Stimulated activated effector memory CD8-positive, alpha-beta T cell treated with anti-CD3 and anti-CD28 coated beads, Interleukin-12 subunit alpha, Interleukin-12 subunit beta, amount 100 ng/mL, for 72 hours (primary cell): ENCODE measurements around the gene WDR89.
A peak's percentile ranks its signal among the peaks of the same experiment; 100 is the strongest.

Experiments used
- ATAC-seq: fragments of 150-1000 bp; cut with Tn5 transposase; 2 replicates; pipeline ENCODE4 v1.10.0; 2021
- DNase-seq, 2 donors: peaks; one replicate each; pipeline ENCODE4 v3.0.0; 2021 to 2022; ENCODE audit warnings: low spot score in 2 of 2
- H3K27ac Mint-ChIP-seq: one replicate; pipeline ENCODE4 v1.8.0; 2022; ENCODE audit warnings: mild to moderate bottlenecking, mixed read lengths
- H3K36me3 Mint-ChIP-seq: one replicate; pipeline ENCODE4 v1.8.0; 2022; ENCODE audit warnings: mild to moderate bottlenecking, mixed read lengths
- H3K4me1 Mint-ChIP-seq: one replicate; pipeline ENCODE4 v1.8.0; 2022; ENCODE audit warnings: mixed read lengths
- H3K4me3 Mint-ChIP-seq: one replicate; pipeline ENCODE4 v1.8.0; 2022; ENCODE audit warnings: mild to moderate bottlenecking, mixed read lengths
- H3K9me3 Mint-ChIP-seq: one replicate; pipeline ENCODE4 v1.8.0; 2022; ENCODE audit warnings: mixed read lengths

WDR89 gene, protein sequence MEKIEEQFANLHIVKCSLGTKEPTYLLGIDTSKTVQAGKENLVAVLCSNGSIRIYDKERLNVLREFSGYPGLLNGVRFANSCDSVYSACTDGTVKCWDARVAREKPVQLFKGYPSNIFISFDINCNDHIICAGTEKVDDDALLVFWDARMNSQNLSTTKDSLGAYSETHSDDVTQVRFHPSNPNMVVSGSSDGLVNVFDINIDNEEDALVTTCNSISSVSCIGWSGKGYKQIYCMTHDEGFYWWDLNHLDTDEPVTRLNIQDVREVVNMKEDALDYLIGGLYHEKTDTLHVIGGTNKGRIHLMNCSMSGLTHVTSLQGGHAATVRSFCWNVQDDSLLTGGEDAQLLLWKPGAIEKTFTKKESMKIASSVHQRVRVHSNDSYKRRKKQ

DNA sequence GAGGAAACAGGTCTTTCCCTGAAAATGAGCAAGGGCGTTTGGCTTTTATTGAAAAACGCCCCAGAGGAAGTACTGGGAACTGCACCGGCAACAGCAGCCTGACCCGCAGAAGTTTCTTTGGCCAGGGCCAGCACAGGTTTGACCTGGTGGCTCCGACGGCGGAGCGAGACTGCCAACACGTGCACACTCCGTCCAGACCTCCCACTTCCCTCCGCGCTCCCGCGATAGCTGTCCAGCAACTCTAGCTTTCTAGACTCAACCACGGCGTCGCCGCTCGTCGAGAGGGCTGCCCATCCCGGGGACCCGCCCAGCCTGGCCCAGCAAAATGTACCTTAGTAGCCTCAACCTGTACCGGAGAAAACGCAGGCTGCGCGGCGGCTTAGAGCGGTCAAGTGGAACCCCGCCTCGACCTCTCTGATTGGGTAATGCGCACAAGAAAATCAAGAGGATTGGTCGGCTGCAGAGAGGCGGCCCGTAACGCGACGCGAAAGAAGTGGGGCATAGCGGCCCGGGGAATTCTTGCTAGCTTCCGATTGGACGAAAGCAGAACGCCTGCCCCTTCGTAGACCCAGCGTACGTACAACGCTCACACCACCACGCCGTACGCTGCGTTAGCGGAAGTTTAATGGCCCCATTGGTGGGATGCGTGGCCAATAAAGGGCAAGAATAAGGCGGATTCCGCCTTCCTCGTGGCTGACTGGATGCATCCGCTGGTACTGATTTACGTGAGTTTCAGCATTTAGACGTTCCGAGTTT, at the start of gene WDR89:
Gene WDR89 (minus strand): TSS at position 399 of the 756 bp plus-strand sequence. CDS start 41,929 bp downstream, outside the sequence.
- H3K9me3 Mint-ChIP-seq: no peaks in the 10 kb centered on the region
- ATAC-seq: peak; percentile 93
- peaks cover 47% of the 10 kb centered on the region for H3K36me3 Mint-ChIP-seq
- peak within 1 kb of the TSS; percentile 74 for H3K4me3 Mint-ChIP-seq
- peaks cover 23% of the 10 kb centered on the region for H3K4me1 Mint-ChIP-seq
- H3K27ac Mint-ChIP-seq: peak within 1 kb of the TSS; percentile 93
- peak; percentile 81 to 96 for DNase-seq

DNA sequence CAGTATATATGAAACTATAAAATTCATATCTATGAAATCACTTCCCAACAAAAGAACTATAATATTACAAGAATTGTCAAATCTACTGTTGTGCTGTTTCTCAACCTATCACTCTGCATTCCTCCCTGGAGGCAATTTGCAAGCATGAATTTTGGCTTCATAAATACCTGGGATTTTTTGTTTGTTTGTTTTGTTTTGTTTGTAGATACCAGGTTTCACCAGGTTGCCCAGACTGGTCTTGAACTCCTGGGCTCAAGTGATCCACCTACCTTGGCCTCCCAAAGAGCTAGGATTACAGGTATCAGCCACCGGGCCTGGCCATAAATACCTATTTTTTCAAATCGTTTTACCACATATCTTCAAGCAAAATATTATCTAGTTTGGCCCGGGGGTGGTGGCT, 47.5 kb upstream of the WDR89 start:
- DNase-seq (no peak), ATAC-seq (no peak)
- H3K4me1 Mint-ChIP-seq: no peaks in the 10 kb centered on the region
- no peak overlapping the region for H3K4me3 Mint-ChIP-seq
- H3K36me3 Mint-ChIP-seq: peaks cover 4% of the 10 kb centered on the region
- no peak overlapping the region for H3K27ac Mint-ChIP-seq
- no peaks in the 10 kb centered on the region for H3K9me3 Mint-ChIP-seq

DNA sequence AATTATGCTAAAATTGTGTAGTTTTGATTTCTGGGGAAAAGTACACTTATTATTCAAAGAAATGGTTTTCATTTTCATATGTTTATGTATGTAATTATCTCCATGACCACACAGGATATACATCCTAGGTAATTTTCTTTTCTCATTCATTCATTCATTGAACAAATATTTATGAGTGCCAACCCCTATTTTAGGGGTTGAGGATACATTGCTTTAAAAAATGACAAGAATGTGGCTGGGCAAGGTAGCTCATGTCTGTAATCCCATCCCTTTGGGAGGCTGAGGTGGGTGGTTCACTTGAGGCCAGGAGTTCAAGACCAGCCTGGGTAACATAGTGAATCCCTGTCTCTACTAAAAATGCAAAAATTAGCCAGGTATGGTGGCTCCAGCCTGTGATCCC, 45.3 kb upstream of the WDR89 start:
- ATAC-seq (no peak), DNase-seq (no peak)
- Mint-ChIP-seq H3K4me3 (no peak overlapping the region), H3K4me1 (no peaks in the 10 kb centered on the region), H3K9me3 (no peaks in the 10 kb centered on the region), H3K27ac (no peak overlapping the region), H3K36me3 (no peaks in the 10 kb centered on the region)

DNA sequence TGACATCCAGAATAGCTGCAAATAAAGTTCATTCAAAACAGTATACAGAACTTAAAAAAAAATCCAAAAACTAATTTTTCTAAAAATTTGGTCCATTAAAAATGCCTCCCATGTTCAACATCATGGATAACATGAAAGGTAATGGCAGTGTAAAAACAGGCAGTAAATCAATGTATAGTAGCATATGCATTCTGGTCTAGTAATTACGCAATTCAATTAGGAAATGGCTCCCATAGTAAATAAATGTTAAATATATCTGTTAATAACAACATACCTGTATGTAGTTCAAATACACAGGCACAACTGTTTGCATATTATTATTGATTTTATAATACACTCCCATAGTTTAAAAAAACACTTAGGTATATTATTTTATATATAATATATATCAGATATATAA, 43.7 kb upstream of the WDR89 start:
- H3K9me3 Mint-ChIP-seq: no peaks in the 10 kb centered on the region
- DNase-seq (no peak), ATAC-seq (no peak)
- no peak overlapping the region for H3K27ac Mint-ChIP-seq
- no peaks in the 10 kb centered on the region for H3K4me1 Mint-ChIP-seq
- H3K36me3 Mint-ChIP-seq: no peaks in the 10 kb centered on the region
- H3K4me3 Mint-ChIP-seq: no peak overlapping the region

DNA sequence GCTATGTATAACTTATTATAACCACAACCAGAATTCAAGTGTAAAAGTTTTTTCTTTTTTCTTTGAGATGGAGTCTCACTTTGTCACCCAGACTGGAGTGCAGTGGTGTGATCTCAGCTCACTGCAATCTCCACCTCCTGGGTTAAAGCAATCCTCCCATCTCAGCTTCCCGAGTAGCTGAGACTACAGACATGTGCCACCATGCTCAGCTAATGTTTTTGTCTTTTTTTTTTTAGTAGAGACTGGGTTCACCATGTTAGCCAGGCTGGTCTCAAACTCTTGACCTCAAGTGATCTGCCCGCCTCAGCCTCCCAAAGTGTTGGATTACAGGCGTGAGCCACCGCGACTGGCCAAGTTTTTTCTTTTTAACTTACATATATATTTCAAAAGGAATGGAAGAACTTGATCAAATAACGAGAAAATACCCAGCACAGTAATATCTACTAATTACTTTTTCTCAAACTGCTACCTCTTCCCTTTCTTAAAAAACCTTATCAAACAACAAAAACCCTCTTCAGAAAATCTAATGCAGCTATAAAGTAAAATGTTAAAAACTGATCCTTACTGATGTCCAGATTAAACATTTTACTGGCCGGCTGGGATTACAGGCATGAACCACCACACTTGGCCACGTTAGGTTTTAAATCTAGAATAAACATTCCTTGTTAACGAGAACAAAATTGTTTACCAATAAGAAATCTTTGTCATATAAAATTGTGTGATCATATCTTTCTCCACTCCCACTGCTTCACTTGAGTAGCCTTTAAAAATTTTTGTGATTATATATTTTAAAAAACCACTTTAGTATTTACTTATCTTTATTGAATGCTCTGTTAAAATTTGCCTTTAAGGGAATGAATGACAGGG, 41.3 kb upstream of the WDR89 start:
- H3K27ac Mint-ChIP-seq: no peak overlapping the region
- H3K4me1 Mint-ChIP-seq: no peaks in the 10 kb centered on the region
- no peaks in the 10 kb centered on the region for H3K36me3 Mint-ChIP-seq
- ATAC-seq: no peak
- no peak for DNase-seq
- H3K9me3 Mint-ChIP-seq: no peaks in the 10 kb centered on the region
- H3K4me3 Mint-ChIP-seq: no peak overlapping the region

DNA sequence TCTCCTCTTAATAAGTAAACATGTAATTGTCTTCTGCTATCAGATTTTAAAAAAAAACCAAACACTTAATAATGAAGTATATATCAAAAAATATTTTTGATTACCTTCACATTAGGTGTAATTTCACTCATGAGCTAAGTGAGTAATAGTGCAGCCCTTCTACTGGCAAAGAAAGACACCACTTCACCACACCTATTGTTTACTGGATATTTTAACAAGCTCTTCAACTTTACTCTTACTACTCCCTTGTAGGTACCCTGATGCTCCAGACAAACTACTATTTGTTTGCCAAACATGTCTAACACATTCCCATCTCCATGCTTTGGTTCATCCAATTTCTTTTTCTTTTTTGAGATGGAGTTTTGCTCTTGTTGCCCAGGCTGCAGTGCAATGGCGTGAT, 36.9 kb upstream of the WDR89 start:
- Mint-ChIP-seq H3K27ac (no peak overlapping the region), H3K9me3 (no peaks in the 10 kb centered on the region), H3K4me1 (no peaks in the 10 kb centered on the region), H3K4me3 (no peak overlapping the region), H3K36me3 (peaks cover 13% of the 10 kb centered on the region)
- ATAC-seq (no peak), DNase-seq (no peak)

DNA sequence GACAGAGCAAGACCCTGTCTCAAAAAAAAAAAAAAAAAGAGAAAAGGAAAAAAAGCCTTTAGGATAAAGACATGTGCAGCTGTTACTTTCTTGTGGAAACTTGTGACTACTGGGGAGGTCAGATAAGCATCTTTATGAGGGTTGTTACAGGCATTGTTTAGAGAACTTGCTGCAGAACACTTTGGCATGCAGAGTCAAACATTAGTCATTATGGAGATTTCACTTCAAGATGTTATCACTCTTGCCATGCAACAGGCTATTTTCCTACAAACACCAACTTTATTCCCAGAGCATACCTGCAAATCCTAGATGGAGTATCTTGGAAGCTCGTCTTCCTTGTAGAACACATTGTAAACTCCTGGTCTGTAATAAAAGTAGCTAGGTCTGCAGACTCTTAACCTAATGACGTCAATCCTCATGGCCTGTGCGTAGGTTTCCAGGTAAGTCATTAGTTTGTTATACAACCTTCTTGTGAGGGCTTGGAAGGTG, 36.3 kb upstream of the WDR89 start:
- H3K27ac Mint-ChIP-seq: no peak overlapping the region
- H3K4me3 Mint-ChIP-seq: no peak overlapping the region
- DNase-seq (no peak), ATAC-seq (no peak)
- no peaks in the 10 kb centered on the region for H3K9me3 Mint-ChIP-seq
- H3K4me1 Mint-ChIP-seq: no peaks in the 10 kb centered on the region
- peaks cover 13% of the 10 kb centered on the region for H3K36me3 Mint-ChIP-seq

DNA sequence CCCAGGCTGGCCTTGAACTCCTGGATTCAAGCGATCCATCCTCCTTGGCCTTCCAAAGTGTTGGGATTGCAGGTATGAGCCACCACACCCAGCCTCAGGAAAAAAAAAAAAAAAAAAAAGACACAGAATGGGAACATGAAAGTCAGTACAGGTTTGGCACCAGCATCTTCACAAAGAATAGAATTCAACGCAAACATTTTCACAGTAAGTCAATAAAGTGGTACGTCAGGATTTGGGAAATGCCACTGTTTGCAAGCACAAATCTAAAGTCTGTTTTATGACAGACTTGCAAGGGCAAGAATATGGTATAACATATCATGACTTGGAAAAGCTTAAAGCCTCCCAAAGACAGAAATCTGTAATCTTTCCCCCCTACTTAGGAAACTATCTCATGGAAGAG, 34.9 kb upstream of the WDR89 start:
- peaks cover 13% of the 10 kb centered on the region for H3K36me3 Mint-ChIP-seq
- no peak for ATAC-seq
- H3K9me3 Mint-ChIP-seq: no peaks in the 10 kb centered on the region
- DNase-seq: no peak
- no peak overlapping the region for H3K4me3 Mint-ChIP-seq
- no peaks in the 10 kb centered on the region for H3K4me1 Mint-ChIP-seq
- no peak overlapping the region for H3K27ac Mint-ChIP-seq

DNA sequence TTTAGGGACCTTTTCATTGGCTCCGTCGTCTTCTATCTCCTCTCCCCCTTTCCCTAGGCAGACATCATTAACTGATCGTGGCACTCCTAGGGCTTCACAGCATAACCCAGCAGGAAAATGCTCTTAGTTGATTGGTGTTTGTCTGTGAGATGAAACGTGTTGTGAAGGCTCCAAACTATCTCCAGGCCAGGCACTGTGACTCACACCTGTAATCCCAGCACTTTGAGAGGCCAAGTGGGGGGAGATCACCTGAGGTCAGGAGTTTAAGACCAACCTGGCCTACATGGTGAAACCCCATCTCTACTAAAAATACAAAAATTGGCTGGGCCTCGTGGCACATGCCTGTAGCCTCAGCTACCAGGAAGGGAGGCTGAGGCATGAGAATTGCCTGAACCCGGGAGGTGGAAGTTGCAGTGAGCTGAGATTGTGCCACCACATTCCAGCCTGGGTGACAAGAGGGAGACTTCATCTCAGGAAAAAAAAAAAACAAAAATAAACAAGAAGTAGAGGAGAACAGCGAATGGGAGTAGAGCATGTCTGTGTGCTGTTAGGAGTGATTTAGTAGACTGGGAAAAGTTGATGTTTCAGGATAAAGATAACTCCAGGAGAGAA, 32.3 kb upstream of the WDR89 start:
- Mint-ChIP-seq H3K36me3 (peaks cover 13% of the 10 kb centered on the region), H3K4me3 (no peak overlapping the region), H3K9me3 (no peaks in the 10 kb centered on the region), H3K27ac (peak overlapping the region; percentile 5), H3K4me1 (no peaks in the 10 kb centered on the region)
- ATAC-seq (no peak), DNase-seq (no peak)

DNA sequence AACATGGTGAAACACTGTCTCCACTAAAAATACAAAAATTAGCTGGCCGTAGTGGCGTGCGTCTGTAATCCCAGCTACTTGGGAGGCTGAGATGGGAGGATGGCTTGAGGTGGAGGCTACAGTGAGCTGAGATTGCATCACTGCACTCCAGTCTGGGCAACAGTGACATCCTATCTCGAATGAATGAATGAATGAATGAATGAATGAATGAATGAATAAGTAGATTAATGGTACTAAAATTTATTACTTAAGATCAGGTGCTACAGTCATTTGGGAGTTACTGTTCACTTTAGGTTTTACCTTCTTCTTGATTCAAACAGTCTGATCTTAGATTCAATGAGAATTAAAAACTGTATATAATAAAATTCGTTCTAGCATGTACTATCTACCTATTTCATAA, 31.6 kb upstream of the WDR89 start:
- Mint-ChIP-seq H3K4me1 (no peaks in the 10 kb centered on the region), H3K9me3 (no peaks in the 10 kb centered on the region), H3K36me3 (peaks cover 13% of the 10 kb centered on the region), H3K4me3 (no peak overlapping the region), H3K27ac (no peak overlapping the region)
- ATAC-seq (no peak), DNase-seq (no peak)

DNA sequence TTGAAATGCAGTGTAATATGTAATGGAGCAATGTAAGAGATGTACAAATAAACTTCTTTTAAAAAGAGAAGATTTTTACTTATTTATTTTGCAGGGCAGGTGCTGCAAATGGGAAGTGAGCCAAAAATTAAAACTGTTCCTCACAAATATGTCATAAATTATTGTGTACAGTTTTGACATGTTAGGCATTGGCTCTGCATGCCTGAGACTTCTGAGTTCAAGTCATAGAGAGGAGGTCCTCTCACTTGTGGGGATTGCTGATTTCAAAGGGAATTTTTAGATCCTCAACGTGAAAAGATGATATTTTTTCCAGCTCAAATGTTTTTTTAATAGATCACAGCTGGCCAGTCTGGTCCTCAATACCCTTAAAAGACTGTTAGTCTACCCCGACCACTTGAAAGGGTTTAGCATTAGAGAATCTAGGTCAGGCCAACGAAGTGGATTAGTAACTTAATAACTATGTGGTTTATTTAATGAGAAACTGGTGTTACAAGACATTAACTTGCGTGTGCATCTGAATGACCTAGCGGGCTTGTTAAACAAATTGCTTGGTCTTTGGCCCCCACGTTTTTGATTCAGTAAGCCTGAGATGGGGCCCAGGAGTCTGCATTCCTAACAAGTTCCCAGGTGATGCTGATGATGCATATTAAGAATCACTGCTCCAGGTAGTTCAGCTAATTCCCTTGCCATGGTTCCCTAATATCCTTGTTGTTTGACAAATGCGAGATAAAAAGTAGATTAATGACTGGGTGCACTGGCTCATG, 30.9 kb upstream of the WDR89 start:
- H3K4me1 Mint-ChIP-seq: no peaks in the 10 kb centered on the region
- H3K36me3 Mint-ChIP-seq: peaks cover 13% of the 10 kb centered on the region
- DNase-seq (no peak), ATAC-seq (no peak)
- no peaks in the 10 kb centered on the region for H3K9me3 Mint-ChIP-seq
- no peak overlapping the region for H3K4me3 Mint-ChIP-seq
- no peak overlapping the region for H3K27ac Mint-ChIP-seq

DNA sequence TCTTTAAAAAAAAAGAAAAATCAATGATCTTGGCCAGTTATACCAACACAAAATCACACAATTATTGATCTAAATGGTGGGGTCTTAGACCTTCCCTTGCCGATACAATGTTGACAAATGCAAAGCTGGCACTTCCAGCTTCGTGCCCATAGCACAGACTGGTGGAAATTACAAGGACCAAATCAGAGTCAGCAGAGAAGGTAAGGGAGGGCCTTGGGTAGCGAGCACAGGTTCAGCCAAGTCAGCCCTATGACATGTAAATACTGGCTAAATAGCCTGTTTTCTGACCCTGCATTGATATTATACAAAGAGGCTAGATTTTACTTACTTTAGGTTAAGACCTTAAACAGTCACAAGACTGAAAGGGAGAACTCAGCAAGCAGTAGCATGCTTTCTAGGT, 30.3 kb upstream of the WDR89 start:
- peaks cover 13% of the 10 kb centered on the region for H3K36me3 Mint-ChIP-seq
- no peak overlapping the region for H3K4me3 Mint-ChIP-seq
- no peak overlapping the region for H3K27ac Mint-ChIP-seq
- H3K4me1 Mint-ChIP-seq: no peaks in the 10 kb centered on the region
- ATAC-seq (no peak), DNase-seq (no peak)
- no peaks in the 10 kb centered on the region for H3K9me3 Mint-ChIP-seq

DNA sequence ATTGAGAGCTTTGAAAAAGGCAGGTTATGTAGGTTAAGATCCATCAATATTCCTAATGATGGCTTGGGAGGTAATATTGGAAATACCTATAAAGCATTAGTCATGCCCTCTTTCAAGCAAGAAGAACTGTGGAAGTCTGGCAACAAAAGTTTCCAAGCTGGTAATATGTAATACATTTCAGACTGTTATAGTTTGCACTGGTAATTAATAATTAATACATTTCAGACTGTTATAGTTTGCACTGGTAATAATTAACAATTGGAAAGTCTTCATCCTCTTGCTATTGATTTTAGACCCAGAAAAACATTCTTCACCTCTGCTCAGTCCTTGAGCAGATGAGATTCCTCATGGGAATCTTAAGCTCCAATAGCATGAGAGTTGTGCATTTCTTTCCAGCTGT, 29.0 kb upstream of the WDR89 start:
- no peaks in the 10 kb centered on the region for H3K9me3 Mint-ChIP-seq
- H3K4me1 Mint-ChIP-seq: no peaks in the 10 kb centered on the region
- H3K36me3 Mint-ChIP-seq: peaks cover 7% of the 10 kb centered on the region
- DNase-seq (no peak), ATAC-seq (no peak)
- H3K4me3 Mint-ChIP-seq: no peak overlapping the region
- H3K27ac Mint-ChIP-seq: no peak overlapping the region

DNA sequence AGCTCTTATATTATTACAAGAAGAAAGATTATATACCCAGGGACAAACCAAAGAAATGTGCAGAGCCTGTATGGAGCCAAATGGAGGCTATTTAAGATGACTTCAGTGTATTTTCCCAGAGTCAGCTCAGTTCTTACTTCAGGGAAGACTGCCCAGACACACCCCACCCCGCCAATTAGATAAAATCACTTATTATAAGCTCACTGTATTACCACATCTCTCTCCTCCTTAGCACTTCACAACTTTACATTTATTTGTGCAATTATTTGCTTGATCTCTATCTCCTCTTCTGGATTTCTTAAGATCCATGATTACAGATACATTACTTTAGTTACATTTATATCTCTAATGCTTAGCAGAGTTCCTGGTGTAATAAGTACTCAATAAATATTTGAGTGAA, 24.7 kb upstream of the WDR89 start:
- ATAC-seq (no peak), DNase-seq (no peak)
- H3K4me3 Mint-ChIP-seq: no peak overlapping the region
- H3K9me3 Mint-ChIP-seq: no peaks in the 10 kb centered on the region
- no peak overlapping the region for H3K27ac Mint-ChIP-seq
- H3K36me3 Mint-ChIP-seq: no peaks in the 10 kb centered on the region
- no peaks in the 10 kb centered on the region for H3K4me1 Mint-ChIP-seq
